Left ventricle myocardium inferior (tissue), 1 donor: ENCODE measurements around the gene ANTKMT. TPM values are rescaled to one million over a fixed set of nuclear protein-coding genes. Genes with fewer than 3 reads are reported as not detected.
"Not testable (repeated sequence)": the region's sequence is repeated elsewhere in the genome, so short reads cannot be mapped to it uniquely, and the experiment has no call there.

Experiments used
- DNase-seq: peaks from one replicate; pipeline ENCODE4 v3.0.0-alpha.2; 2020
- H3K27ac ChIP-seq: fragments of 200-600 bp; replicated peaks from 2 replicates; pipeline ENCODE4 v1.8.0; 2021
- H3K27me3 ChIP-seq: fragments of 200-600 bp; 2 replicates; pipeline ENCODE4 v1.8.0; 2021; ENCODE audit warnings: low read depth
- H3K36me3 ChIP-seq: fragments of 200-600 bp; 2 replicates; pipeline ENCODE4 v1.8.0; 2021
- H3K4me1 ChIP-seq: fragments of 200-600 bp; 2 replicates; pipeline ENCODE4 v1.8.0; 2021
- H3K4me3 ChIP-seq: fragments of 200-600 bp; 2 replicates; pipeline ENCODE4 v1.8.0; 2021; ENCODE audit warnings: mild to moderate bottlenecking, moderate library complexity
- H3K9me3 ChIP-seq: fragments of 200-600 bp; replicated peaks from 2 replicates; pipeline ENCODE4 v1.8.0; 2021
- intact Hi-C: fragments of 100-400 bp; cut with micrococcal nuclease; formaldehyde crosslinking; loops from one replicate; pipeline ENCODE4 v1.11.0; 2022
- total RNA-seq: library from RNA; stranded (reverse); fragmentation: NEBNext Ultra II Directional; extraction: Animal tissue kit (Norgen Biotek cat#: 25700); gene quantifications from one replicate; pipeline ENCODE4 v1.2.1, GENCODE V29; 2021
- TF ChIP-seq, protein P1 (sequence below): fragments of 200-600 bp; IDR thresholded peaks from 2 replicates; pipeline ENCODE4 v1.8.0; 2021; ENCODE audit warnings: antibody characterized with exemption, mild to moderate bottlenecking, borderline replicate concordance
- donor health status: DM: no; HTN: yes; CAD: no; lungs with severe emphysema.

Gene ANTKMT
- total RNA-seq, 1 donor from 2014 or later, result 30.7 TPM

GRCh38 chr16:689175-689897 lies 31.6 kb upstream of the ANTKMT start:
- Histone ChIP-seq H3K9me3 (no peaks in the 10 kb centered on the region), H3K4me1 (peaks cover 52% of the 10 kb centered on the region), H3K27ac (peak overlapping the region; percentile 91), H3K4me3 (peak overlapping the region; percentile 95), H3K36me3 (peaks cover 14% of the 10 kb centered on the region), H3K27me3 (peaks cover 34% of the 10 kb centered on the region)
- TF ChIP-seq, protein P1, sequence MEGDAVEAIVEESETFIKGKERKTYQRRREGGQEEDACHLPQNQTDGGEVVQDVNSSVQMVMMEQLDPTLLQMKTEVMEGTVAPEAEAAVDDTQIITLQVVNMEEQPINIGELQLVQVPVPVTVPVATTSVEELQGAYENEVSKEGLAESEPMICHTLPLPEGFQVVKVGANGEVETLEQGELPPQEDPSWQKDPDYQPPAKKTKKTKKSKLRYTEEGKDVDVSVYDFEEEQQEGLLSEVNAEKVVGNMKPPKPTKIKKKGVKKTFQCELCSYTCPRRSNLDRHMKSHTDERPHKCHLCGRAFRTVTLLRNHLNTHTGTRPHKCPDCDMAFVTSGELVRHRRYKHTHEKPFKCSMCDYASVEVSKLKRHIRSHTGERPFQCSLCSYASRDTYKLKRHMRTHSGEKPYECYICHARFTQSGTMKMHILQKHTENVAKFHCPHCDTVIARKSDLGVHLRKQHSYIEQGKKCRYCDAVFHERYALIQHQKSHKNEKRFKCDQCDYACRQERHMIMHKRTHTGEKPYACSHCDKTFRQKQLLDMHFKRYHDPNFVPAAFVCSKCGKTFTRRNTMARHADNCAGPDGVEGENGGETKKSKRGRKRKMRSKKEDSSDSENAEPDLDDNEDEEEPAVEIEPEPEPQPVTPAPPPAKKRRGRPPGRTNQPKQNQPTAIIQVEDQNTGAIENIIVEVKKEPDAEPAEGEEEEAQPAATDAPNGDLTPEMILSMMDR, result no peak
- intact Hi-C loops, result no loop called here
- no peak for DNase-seq

- DNase-seq, H3K27ac ChIP-seq, H3K9me3 ChIP-seq, intact Hi-C loops, H3K4me3 ChIP-seq: not testable (repeated sequence)
- H3K27me3 ChIP-seq, result peaks cover 53% of the 10 kb centered on the region
- peaks cover 14% of the 10 kb centered on the region for H3K36me3 ChIP-seq
- peaks cover 50% of the 10 kb centered on the region for H3K4me1 ChIP-seq
Measured at GRCh38 chr16:691242-691641, 29.7 kb upstream of the ANTKMT start.

- H3K9me3 ChIP-seq, result no peaks in the 10 kb centered on the region
- H3K36me3 ChIP-seq, result peaks cover 3% of the 10 kb centered on the region
- intact Hi-C loops, result no loop called here
- H3K4me1 ChIP-seq, result peaks cover 49% of the 10 kb centered on the region
- H3K4me3 ChIP-seq, result no peak overlapping the region
- TF ChIP-seq, protein P1, result no peak
- H3K27me3 ChIP-seq, result peaks cover 65% of the 10 kb centered on the region
- no peak for DNase-seq
- no peak overlapping the region for H3K27ac ChIP-seq
Measured at GRCh38 chr16:692356-693108, 28.4 kb upstream of the ANTKMT start.

- TF ChIP-seq, protein P1, result no peak
- no peak overlapping the region for H3K4me3 ChIP-seq
- H3K36me3 ChIP-seq, result no peaks in the 10 kb centered on the region
- DNase-seq, result no peak
- intact Hi-C loops, result no loop called here
- H3K27me3 ChIP-seq, result peaks cover 74% of the 10 kb centered on the region
- H3K4me1 ChIP-seq, result peaks cover 48% of the 10 kb centered on the region
- H3K9me3 ChIP-seq, result no peaks in the 10 kb centered on the region
- H3K27ac ChIP-seq, result no peak overlapping the region
Measured at GRCh38 chr16:693364-693763, 27.6 kb upstream of the ANTKMT start.

- peaks cover 78% of the 10 kb centered on the region for H3K27me3 ChIP-seq
Measured at GRCh38 chr16:693766-694165, 27.2 kb upstream of the ANTKMT start.

More at GRCh38 chr16:693766-694165, 27.2 kb upstream of the ANTKMT start:
- TF ChIP-seq, protein P1, result no peak
- Histone ChIP-seq H3K4me1 (peaks cover 44% of the 10 kb centered on the region), H3K4me3 (peak overlapping the region; percentile 23), H3K36me3 (no peaks in the 10 kb centered on the region), H3K27ac (no peak overlapping the region), H3K9me3 (no peaks in the 10 kb centered on the region)
- no peak for DNase-seq
- intact Hi-C loops, result no loop called here
